Keratinocyte (primary cell): ENCODE data around the gene TDRD3.

ENCODE experiments used
- CTCF ChIP-seq, 3 experiments: IDR thresholded peaks in 1 of 3; conservative IDR thresholded peaks in 1 of 3; optimal IDR thresholded peaks in 1 of 3; 2 replicates in 2 of 3; 3 replicates in 1 of 3; pipeline versions ENCODE3 to v1.5.1; 2011; ENCODE audit warnings: low read length in 3 of 3, mild to moderate bottlenecking in 3 of 3, moderate library complexity in 2 of 3, control low read depth in 1 of 3, inconsistent platforms in 1 of 3; ENCODE audit not compliant: insufficient read depth in 2 of 3; ENCODE audit errors: extremely low read depth in 1 of 3
- EZH2 ChIP-seq: IDR thresholded peaks from one replicate; pipeline ENCODE4 v1.6.1; 2012; ENCODE audit warnings: inconsistent platforms, mild to moderate bottlenecking, low read length, moderate library complexity

- peak in 2 of 3 experiments; percentile 52 for TF ChIP-seq CTCF (optimal IDR thresholded peaks at IDR 0.05 in 1 of 3, IDR thresholded peaks at IDR 0.05 in 1 of 3, conservative IDR thresholded peaks at IDR 0.05 in 1 of 3; ENCODE audit: extremely low read depth in 1 of 3, insufficient read depth in 2 of 3, low read length in 3 of 3)
- no peak for TF ChIP-seq EZH2
Observed at GRCh38 chr13:60617991-60618733, 221.1 kb downstream of the TDRD3 start.
